ENCODE data around the gene PARVA. TPM values are rescaled to one million over a fixed set of nuclear protein-coding genes. Genes with fewer than 3 reads are reported as not detected.

Gene PARVA
- total RNA-seq, 4 donors from 2014 or later: 167 to 245 (median 240) TPM

GRCh38 chr11:12496181-12497025 lies 119.0 kb downstream of the PARVA start:
- Histone ChIP-seq H3K27me3 (no peaks in the 10 kb centered on the region), H3K9me3 (no peaks in the 10 kb centered on the region), H3K36me3 (peaks cover 0 to 58% of the 10 kb centered on the region in 2 donors), H3K4me1 (peaks cover 0 to 11% (median 0%) of the 10 kb centered on the region in 3 donors), H3K27ac (no peak overlapping the region), H3K4me3 (no peak overlapping the region)
- TF ChIP-seq, protein P1, sequence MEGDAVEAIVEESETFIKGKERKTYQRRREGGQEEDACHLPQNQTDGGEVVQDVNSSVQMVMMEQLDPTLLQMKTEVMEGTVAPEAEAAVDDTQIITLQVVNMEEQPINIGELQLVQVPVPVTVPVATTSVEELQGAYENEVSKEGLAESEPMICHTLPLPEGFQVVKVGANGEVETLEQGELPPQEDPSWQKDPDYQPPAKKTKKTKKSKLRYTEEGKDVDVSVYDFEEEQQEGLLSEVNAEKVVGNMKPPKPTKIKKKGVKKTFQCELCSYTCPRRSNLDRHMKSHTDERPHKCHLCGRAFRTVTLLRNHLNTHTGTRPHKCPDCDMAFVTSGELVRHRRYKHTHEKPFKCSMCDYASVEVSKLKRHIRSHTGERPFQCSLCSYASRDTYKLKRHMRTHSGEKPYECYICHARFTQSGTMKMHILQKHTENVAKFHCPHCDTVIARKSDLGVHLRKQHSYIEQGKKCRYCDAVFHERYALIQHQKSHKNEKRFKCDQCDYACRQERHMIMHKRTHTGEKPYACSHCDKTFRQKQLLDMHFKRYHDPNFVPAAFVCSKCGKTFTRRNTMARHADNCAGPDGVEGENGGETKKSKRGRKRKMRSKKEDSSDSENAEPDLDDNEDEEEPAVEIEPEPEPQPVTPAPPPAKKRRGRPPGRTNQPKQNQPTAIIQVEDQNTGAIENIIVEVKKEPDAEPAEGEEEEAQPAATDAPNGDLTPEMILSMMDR (IDR thresholded peaks at IDR 0.05): no peak
- no peak for TF ChIP-seq POLR2A (IDR thresholded peaks at IDR 0.05)
- TF ChIP-seq EP300 (IDR thresholded peaks at IDR 0.05): no peak
- no peak for TF ChIP-seq POLR2AphosphoS5 (IDR thresholded peaks at IDR 0.05)
- WGBS, 2 donors (ENCODE audit: low coverage in 1 of 2): 67% methylated on average over 4 to 5 of the region's 6 CpGs
- no peak for ATAC-seq

DNA sequence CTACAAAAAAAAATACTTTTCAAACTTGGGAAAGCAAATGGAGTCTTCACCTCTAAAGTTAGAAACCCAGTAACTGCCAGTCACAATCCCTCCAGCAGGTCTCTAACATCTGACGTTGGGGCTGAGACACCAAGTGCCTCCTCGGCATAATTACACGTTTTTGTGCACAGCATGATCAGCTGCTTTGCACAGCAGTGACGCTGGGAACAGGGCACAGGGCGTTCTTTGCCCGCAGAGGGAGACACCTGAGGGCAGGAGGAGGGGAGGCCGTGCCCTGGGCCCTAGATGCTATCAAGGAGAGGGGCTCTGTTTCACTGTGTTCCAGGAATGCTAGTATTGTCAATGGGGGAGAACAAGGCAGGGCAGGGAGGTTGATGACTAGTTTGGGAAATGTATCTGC lies 120.1 kb downstream of the PARVA start:
- Histone ChIP-seq H3K27ac (peak overlapping the region in 1 of 4 donors; percentile 7), H3K36me3 (peaks cover 0 to 62% of the 10 kb centered on the region in 2 donors), H3K27me3 (no peaks in the 10 kb centered on the region), H3K9me3 (no peaks in the 10 kb centered on the region), H3K4me3 (no peak overlapping the region), H3K4me1 (peaks cover 0 to 22% (median 2%) of the 10 kb centered on the region in 3 donors)
- no peak for ATAC-seq
- no peak for TF ChIP-seq EP300 (IDR thresholded peaks at IDR 0.05)
- TF ChIP-seq, protein P1 (IDR thresholded peaks at IDR 0.05): no peak
- TF ChIP-seq POLR2A (IDR thresholded peaks at IDR 0.05): no peak
- TF ChIP-seq POLR2AphosphoS5 (IDR thresholded peaks at IDR 0.05): no peak
- 68% methylated on average over 5 of the region's 7 CpGs; no CpG with 5 or more reads in 1 of the 2 donors for WGBS, 2 donors (ENCODE audit: low coverage in 1 of 2)

DNA sequence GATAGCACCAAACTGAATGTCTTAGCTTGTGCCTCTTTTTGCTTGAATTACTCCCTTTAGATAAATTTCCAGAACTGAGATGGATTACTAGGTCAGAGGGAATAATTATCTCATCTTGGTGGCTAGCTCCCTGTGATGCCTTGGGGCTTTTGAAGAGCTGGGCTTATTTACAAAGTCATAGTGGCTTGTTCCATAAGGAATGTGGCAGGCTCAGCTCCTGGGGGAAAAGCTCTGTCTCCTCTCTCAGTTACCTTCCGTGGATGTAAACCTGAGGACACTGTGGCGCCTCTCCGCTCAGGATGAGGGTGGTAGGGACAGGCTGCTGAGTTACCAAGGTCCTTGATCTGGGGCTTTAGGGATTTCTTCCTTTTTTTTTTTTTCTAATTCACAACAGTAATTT lies 121.7 kb downstream of the PARVA start:
- no peak overlapping the region for H3K27ac ChIP-seq
- peaks cover 5 to 36% (median 7%) of the 10 kb centered on the region in 3 donors for H3K4me1 ChIP-seq
- H3K9me3 ChIP-seq: no peaks in the 10 kb centered on the region
- TF ChIP-seq, protein P1 (IDR thresholded peaks at IDR 0.05): no peak
- TF ChIP-seq POLR2A (IDR thresholded peaks at IDR 0.05) (no peak), EP300 (IDR thresholded peaks at IDR 0.05) (no peak)
- H3K27me3 ChIP-seq: no peaks in the 10 kb centered on the region
- no peak for ATAC-seq
- WGBS, 2 donors (ENCODE audit: low coverage in 1 of 2): 94% methylated on average over 3 of the region's 3 CpGs; no CpG with 5 or more reads in 1 of the 2 donors
- no peak overlapping the region for H3K4me3 ChIP-seq
- peaks cover 0 to 69% of the 10 kb centered on the region in 2 donors for H3K36me3 ChIP-seq

DNA sequence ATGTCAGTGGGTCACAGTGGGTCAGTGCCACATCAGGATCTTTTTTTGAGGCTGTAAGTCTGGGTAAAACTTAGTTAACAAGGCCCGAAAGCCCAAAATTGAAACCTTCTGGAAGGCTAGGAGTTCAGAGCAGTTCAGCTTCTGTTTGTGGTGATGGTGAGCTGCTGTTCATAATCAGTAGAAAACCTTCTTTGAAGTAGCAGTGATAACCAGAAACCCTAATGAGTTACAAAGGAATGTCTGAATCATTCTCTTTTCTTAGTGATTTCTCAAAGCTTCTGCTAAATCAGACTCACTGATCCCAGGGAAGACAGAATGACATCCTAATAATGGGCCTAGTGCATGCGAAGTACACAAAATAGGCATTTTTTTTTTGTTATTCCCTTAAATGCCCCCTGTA lies 124.7 kb downstream of the PARVA start:
- TF ChIP-seq POLR2AphosphoS5 (IDR thresholded peaks at IDR 0.05) (no peak), EP300 (IDR thresholded peaks at IDR 0.05) (no peak), POLR2A (IDR thresholded peaks at IDR 0.05) (no peak)
- TF ChIP-seq, protein P1 (IDR thresholded peaks at IDR 0.05): no peak
- ATAC-seq: no peak

More for the DNA sequence above, 124.7 kb downstream of the PARVA start:
- WGBS, 2 donors (ENCODE audit: low coverage in 1 of 2): 86 to 100% methylated on average over 1 to 2 of the region's 2 CpGs
- Histone ChIP-seq H3K36me3 (peaks cover 0 to 70% of the 10 kb centered on the region in 2 donors), H3K27ac (peak overlapping the region in 3 of 4 donors; percentile 22 to 37 (median 25)), H3K4me3 (no peak overlapping the region), H3K9me3 (no peaks in the 10 kb centered on the region), H3K27me3 (no peaks in the 10 kb centered on the region), H3K4me1 (peaks cover 7 to 49% (median 10%) of the 10 kb centered on the region in 3 donors)

All from gastroesophageal sphincter (tissue), 4 donors.